Measurements from ENCODE around the gene GSTT4.

DNA sequence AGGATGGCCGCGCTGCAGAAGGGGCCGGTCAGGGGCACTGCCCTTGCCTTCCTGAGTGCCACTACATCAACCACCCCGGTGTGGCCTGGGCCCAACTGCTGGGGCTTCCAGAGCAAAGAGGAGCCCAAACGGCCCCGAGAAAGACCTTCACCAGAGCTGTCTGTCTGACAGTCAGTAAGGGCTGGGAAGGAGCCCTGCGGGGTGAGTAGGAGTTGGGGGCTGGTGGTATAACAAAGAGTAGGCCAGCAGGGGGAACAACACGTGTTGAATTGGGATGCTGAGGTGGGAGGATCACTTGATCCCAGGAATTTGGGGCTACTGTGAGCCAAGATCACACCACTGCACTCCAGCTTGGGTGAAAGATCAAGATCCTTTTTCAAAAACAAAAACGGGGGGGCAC, 3.9 kb downstream of the GSTT4 start:
- TF ChIP-seq POLR2A (IDR thresholded peaks at IDR 0.05; ENCODE audit: low read depth, low read length) (no peak), POLR2AphosphoS5 (IDR thresholded peaks at IDR 0.05; ENCODE audit: low read depth, low read length) (no peak)
